ENCODE data around the gene TNC. TPM values are rescaled to one million over a fixed set of nuclear protein-coding genes. Genes with fewer than 3 reads are reported as not detected.

Gene TNC
- total RNA-seq, 1 donor from 2014 or later = 95.2 TPM

- no peak for TF ChIP-seq CTCF (conservative IDR thresholded peaks at IDR 0.05)
- Mint-ChIP-seq H3K36me3 (peaks cover 12% of the 10 kb centered on the region), H3K4me1 (ENCODE audit: unreplicated experiment) (no peaks in the 10 kb centered on the region), H3K27ac (no peak overlapping the region), H3K4me3 (no peak overlapping the region), H3K27me3 (peaks cover 12% of the 10 kb centered on the region), H3K9me3 (no peaks in the 10 kb centered on the region)
- no peak for DNase-seq (ENCODE audit: extremely low spot score, unreplicated experiment)
These were observed 48.7 kb downstream of the TNC start for GRCh38 chr9:115069302-115069701.

GRCh38 chr9:115068031-115068430 is 49.9 kb downstream of the TNC start:
- DNase-seq (ENCODE audit: extremely low spot score, unreplicated experiment) = no peak
- Mint-ChIP-seq H3K9me3 (no peaks in the 10 kb centered on the region), H3K36me3 (peaks cover 7% of the 10 kb centered on the region), H3K4me3 (no peak overlapping the region), H3K27me3 (peaks cover 12% of the 10 kb centered on the region), H3K4me1 (ENCODE audit: unreplicated experiment) (no peaks in the 10 kb centered on the region), H3K27ac (no peak overlapping the region)
- no peak for TF ChIP-seq CTCF (conservative IDR thresholded peaks at IDR 0.05)

GRCh38 chr9:115063058-115063845 is 54.7 kb downstream of the TNC start:
- Mint-ChIP-seq H3K9me3 (no peaks in the 10 kb centered on the region), H3K4me3 (no peak overlapping the region), H3K27ac (no peak overlapping the region), H3K36me3 (peaks cover 6% of the 10 kb centered on the region), H3K4me1 (ENCODE audit: unreplicated experiment) (no peaks in the 10 kb centered on the region), H3K27me3 (peaks cover 4% of the 10 kb centered on the region)
- no peak for TF ChIP-seq CTCF (conservative IDR thresholded peaks at IDR 0.05)
- no peak for DNase-seq (ENCODE audit: extremely low spot score, unreplicated experiment)

GRCh38 chr9:115058684-115059315 is 59.2 kb downstream of the TNC start:
- no peak for DNase-seq (ENCODE audit: extremely low spot score, unreplicated experiment)
- no peaks in the 10 kb centered on the region for H3K4me1 Mint-ChIP-seq (ENCODE audit: unreplicated experiment)
- H3K27ac Mint-ChIP-seq = no peak overlapping the region
- no peak for TF ChIP-seq CTCF (conservative IDR thresholded peaks at IDR 0.05)
- H3K36me3 Mint-ChIP-seq = peaks cover 3% of the 10 kb centered on the region
- peaks cover 4% of the 10 kb centered on the region for H3K27me3 Mint-ChIP-seq
- H3K4me3 Mint-ChIP-seq = no peak overlapping the region
- no peaks in the 10 kb centered on the region for H3K9me3 Mint-ChIP-seq

- H3K27ac Mint-ChIP-seq = no peak overlapping the region
- H3K36me3 Mint-ChIP-seq = peaks cover 3% of the 10 kb centered on the region
- no peak for DNase-seq (ENCODE audit: extremely low spot score, unreplicated experiment)
- no peak for TF ChIP-seq CTCF (conservative IDR thresholded peaks at IDR 0.05)
- H3K4me3 Mint-ChIP-seq = no peak overlapping the region
- H3K27me3 Mint-ChIP-seq = peaks cover 4% of the 10 kb centered on the region
- no peaks in the 10 kb centered on the region for H3K9me3 Mint-ChIP-seq
- H3K4me1 Mint-ChIP-seq (ENCODE audit: unreplicated experiment) = no peaks in the 10 kb centered on the region
These were observed 59.8 kb downstream of the TNC start for GRCh38 chr9:115058175-115058574.

Data from type B pancreatic cell (in vitro differentiated cells).